KOPT-K1 (cell line): ENCODE measurements around the gene CSPG4.
"Not testable (repeated sequence)": the region's sequence is repeated elsewhere in the genome, so short reads cannot be mapped to it uniquely, and the experiment has no call there.

ENCODE experiments used
- H3K27ac ChIP-seq: fragments of 200-600 bp; sonication (generic); 2 replicates; pipeline ENCODE4 v1.5.1; 2016; ENCODE audit warnings: antibody characterized with exemption, mild to moderate bottlenecking, low read depth, low read length; ENCODE audit not compliant: poor library complexity, severe bottlenecking
- H3K36me3 ChIP-seq: fragments of 200-600 bp; sonication (generic); 2 replicates; pipeline ENCODE4 v1.5.1; 2017; ENCODE audit warnings: antibody characterized with exemption, mild to moderate bottlenecking, low read length, moderate library complexity; ENCODE audit not compliant: insufficient read depth
- H3K9me3 ChIP-seq: fragments of 200-600 bp; sonication (generic); 2 replicates; pipeline ENCODE4 v1.5.1; 2017; ENCODE audit warnings: antibody characterized with exemption, low read length, mild to moderate bottlenecking; ENCODE audit not compliant: insufficient read depth, poor library complexity, severe bottlenecking

CSPG4 gene

DNA sequence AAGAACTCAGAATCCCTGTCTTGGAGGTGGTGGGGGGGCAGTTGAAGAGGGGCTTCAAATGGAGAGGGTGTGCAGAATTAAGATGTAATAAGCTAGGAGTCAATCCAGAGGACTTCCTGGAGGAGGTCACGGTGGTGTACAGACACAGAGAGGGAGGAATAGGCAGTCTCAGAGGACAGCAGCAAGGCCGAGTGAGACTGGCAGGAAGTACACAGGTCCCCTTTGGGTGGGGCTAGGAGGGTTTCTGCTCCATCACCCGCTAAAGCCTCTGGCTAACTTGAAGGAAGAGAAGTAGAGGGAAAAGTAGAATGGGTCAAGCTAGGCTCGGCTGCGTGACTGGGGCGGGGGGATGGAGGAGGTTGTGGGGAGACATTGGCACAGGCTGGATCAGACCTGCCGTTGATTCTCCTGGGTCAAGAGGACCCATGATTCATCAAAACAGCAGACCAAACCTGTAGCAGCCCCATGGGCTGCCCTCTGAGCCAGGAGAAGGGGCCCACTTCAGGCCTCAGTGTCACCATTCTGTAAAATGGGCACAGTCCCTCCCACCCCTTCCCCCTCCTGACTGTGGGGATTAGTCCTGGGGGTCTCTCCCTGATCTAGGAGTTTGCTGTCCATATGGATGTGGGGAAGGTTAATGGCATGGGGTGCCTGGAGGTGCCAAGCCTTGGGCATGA is 16.9 kb downstream of the CSPG4 start:
- Histone ChIP-seq H3K9me3 (no peaks in the 10 kb centered on the region), H3K27ac (peak overlapping the region; percentile 47), H3K36me3 (no peaks in the 10 kb centered on the region)

DNA sequence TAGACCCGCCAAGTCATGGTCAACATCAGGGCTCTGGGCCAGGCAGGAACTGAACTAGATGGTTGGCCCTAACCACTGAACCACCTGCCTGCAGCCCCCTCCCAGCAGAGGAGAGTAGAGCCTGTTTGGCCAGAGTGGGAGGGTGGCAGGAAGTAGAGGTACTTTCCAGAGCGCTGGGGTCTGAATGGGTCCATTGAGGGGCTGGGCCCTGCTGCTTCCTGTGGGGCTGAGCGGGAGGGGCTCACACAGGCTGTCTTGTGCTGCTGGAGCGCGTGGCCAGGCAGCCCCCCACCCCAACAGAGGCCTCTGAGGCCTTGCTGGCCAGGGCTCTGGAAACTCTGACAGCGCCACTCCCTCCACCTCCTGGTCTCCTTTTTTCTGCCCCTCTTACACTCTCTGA is 17.4 kb downstream of the CSPG4 start:
- Histone ChIP-seq H3K9me3 (no peaks in the 10 kb centered on the region), H3K36me3 (no peaks in the 10 kb centered on the region), H3K27ac (peak overlapping the region; percentile 47)

DNA sequence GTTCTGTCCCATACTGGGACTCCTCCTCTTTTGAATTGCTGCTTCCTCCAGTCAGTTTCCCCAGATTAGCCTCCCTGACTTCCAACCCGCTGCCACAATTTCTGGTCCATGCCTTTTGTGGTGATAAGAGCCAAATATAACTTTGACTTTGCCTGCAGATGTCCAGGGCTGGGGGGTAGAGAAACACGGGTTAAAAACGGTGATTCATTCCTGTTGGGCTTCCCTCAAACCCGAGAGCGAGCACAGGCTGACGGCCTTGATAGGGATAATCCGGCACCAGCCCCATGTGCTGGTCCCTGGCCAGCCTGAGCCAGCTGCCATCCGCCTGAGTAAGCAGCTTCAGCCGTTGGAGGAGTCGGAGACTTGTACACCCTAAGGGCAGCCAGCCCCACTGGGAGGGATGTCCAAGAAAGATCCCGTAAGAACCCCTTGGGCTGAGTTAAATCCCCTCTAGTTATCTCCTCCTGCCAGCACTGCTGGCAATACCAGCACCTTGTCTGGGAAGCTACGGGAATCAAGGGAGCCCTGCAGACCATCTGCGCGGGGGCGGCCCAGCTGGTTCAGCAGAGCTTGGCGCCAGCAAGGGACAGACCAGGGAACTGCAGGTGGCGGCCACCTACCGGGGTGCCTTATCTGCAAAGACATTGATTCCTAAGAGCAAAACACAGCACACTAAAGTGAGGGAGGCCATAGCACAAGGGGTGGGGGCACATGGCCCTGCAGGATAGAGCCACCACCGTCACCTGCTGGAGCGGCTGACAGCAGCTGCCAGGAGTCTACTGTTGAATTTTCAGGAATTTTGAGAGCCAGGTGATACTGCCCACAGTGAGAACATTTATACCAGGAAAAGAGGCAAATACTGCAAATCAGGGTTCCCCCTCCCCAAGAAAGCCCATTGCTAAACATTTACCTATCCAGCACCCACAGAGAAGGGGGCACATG is 18.1 kb downstream of the CSPG4 start:
- Histone ChIP-seq H3K27ac (peak overlapping the region; percentile 47), H3K9me3 (no peaks in the 10 kb centered on the region), H3K36me3 (no peaks in the 10 kb centered on the region)

DNA sequence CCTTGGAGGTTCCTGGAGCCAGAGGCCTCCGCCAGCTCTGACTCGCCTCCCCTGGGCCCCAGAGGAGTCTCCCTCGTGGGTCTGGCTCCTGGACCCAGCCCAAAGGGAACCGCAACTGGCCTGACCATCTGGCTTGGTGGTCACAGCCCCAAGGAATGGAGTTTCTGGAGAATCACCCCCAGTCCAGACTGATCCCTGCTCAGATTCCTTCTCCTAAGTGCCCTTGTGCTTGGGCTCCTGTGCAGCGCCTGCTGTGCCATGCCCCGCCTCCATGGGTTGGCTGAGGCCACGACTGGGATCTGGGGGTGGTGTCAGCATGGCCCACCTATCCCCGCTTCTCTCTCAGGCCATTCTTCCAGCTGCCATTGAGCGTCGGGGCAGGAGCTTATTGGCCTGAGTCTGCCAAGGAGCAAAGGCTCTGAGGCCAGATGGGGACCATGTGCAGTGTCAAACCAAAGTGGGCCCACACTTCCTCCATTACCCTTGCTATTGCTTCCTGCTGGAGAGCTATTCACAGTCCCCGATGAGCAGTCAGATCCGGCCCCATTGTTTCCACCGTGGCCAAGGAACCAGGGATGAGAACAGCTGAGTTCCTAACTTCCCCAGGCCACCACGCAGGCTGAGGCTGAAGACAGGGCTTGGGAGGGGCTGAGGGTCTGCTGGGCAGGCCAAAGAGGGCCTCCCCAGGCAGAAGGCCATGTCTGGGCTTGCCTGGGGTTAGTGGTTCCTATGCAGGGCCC is 19.0 kb downstream of the CSPG4 start:
- H3K36me3 ChIP-seq, result no peaks in the 10 kb centered on the region
- no peak overlapping the region for H3K27ac ChIP-seq

DNA sequence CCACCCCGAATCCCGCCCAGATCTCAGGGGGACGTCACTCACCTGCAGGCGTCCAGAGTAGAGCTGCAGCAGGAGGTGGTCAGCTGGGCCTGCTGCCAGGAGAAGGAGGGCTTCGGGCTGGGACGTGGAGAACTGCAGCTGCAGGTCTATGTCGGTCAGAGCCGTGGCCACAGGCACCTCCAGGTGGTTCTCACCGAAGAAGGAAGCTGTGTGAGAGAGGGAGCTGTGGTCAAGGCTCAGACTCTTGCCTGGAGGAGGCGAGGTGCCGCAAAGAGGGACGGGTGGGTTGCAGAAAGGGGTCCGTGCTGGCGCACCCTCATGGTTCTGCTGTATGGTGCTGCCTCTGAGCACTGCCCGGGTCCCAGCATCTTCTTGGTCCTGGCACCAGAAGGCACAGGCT is 19.6 kb downstream of the CSPG4 start:
- not testable (repeated sequence) for H3K9me3 ChIP-seq, H3K36me3 ChIP-seq, H3K27ac ChIP-seq

More for the DNA sequence above, 19.0 kb downstream of the CSPG4 start:
- no peaks in the 10 kb centered on the region for H3K9me3 ChIP-seq

DNA sequence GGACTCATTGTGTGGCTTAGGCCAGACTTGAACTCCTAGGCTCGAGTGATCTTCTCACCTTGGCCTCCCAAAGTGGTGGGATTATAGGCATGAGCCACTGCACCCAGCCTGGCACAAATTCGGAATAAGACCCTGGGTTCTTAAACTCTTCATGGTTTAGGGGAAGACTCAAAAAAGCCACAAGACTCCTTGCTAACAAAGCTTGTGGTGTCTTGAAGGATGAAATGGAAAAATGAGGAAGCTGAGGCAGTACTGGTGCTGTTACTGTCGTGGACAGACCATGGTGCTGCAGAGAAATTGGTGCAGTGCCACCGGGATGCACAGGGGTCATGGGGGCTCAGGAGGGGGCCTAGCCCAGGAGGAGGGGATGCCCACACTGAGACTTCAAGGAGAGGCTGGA is 20.3 kb downstream of the CSPG4 start:
- H3K27ac ChIP-seq, H3K36me3 ChIP-seq, H3K9me3 ChIP-seq: not testable (repeated sequence)

DNA sequence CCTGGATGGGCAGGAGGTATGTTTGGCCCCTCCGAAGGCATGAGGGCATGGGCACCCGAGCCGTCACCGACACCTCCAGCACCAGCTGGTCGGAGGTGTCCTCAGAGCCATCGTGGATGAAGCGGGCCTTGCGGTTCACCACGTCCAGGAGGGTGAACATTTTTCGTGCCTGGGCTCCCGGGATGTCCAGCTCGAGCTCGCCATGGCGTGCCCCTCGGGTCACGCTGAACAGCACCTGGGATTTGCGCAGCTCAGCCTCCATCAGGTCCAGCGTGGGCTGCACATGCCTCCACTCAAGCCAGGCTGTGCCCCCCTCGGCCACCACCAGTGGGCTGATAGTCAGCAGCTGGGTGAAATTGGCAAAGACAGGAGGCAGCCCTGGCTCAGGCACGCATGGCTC is 23.2 kb downstream of the CSPG4 start:
- H3K36me3 ChIP-seq, H3K27ac ChIP-seq, H3K9me3 ChIP-seq: not testable (repeated sequence)

DNA sequence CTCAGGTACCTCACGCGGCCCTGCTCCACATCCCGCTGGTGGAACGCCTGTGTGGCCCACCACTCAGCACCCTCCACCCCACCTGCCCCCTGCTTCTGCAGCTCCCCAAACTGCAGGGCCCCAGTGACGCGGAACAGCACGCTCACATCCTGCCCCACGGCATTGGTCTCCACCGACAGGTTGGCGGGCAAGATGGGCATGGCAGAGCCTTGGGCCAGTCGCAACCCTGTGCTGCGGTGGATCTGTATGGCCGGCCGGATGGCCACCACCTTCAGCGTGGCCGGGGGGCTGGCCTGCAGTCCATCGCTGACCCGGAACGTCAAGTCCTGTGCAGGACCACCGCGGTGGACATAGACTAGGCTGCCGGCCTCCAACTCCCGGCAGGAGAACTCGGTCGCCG is 23.8 kb downstream of the CSPG4 start:
- Histone ChIP-seq H3K36me3 (no peaks in the 10 kb centered on the region), H3K27ac (no peak overlapping the region)

DNA sequence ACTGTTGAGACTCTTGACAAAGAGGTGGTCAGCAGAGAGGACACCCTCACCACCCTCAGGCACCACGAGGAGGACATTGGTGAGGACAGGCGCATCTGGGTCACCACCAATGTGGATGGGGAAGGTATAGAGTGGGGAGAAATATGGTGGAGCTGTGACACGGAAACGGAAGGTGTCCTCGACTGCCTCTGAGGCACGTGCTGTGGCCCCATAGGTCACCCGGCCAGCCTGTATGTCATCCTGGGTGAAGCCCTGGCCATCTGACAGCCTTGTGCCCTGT is 24.4 kb downstream of the CSPG4 start:
- Histone ChIP-seq H3K9me3 (no peaks in the 10 kb centered on the region), H3K36me3 (no peaks in the 10 kb centered on the region), H3K27ac (no peak overlapping the region)

More for the DNA sequence above, 23.8 kb downstream of the CSPG4 start:
- H3K9me3 ChIP-seq, result no peaks in the 10 kb centered on the region

DNA sequence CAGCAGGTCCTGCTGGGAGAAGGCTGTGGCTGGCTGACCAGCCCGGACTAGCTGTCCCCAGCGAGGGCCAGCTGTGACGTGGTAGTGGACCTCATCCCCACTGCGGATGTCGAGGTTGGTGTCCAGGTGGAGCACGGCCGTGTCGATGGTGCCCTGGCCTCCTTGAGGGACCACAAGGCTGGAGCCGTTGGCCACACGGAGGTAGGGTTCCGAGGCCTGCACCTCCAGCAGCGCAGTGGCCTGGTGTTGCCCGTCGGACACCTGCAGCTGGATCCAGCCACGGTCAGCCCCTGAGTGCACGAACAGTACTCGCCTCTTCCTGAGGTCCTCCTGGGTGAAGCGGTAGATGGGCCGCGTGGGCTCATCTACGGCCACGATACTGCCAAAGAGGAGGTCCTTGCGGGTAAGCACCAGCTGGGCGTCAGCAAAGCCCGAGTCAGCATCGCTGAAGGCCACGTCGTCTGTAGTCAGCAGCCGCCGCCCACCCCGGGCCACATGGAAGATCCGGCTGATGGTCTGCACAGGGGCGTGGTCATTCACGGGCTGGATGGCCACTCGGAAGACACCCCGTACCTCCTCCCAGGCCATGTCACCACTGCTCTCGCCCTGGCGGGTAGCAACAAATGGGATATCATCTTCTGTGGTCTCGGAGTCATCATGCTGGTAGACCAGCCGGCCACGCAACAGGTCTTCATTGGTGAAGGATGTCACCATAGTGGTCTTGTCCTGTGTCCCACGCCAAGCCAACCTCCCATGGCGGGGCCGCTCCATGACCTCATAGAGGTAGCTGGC is 25.0 kb downstream of the CSPG4 start:
- Histone ChIP-seq H3K27ac (no peak overlapping the region), H3K9me3 (no peaks in the 10 kb centered on the region), H3K36me3 (no peaks in the 10 kb centered on the region)

DNA sequence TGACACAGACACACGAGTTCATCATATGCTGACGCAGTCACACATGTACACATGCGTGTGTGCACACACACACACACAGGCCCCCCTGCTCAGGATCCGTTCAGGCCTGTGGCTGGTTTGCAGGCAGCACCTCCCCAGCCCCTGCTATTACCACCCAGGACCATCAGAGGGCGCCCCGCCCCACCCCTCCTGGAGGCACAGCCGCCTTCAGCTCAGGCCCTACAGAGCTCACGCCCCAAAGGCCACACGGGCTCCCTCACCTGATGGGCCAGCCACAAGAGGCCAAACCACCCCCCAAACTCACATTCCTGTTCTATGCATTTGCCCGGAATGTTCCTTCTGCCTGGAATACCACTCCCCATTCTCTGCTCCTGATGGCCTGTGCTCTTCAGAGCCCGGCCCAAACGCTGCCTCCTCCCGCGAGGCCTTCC is 26.4 kb downstream of the CSPG4 start:
- H3K9me3 ChIP-seq, H3K27ac ChIP-seq, H3K36me3 ChIP-seq: not testable (repeated sequence)

DNA sequence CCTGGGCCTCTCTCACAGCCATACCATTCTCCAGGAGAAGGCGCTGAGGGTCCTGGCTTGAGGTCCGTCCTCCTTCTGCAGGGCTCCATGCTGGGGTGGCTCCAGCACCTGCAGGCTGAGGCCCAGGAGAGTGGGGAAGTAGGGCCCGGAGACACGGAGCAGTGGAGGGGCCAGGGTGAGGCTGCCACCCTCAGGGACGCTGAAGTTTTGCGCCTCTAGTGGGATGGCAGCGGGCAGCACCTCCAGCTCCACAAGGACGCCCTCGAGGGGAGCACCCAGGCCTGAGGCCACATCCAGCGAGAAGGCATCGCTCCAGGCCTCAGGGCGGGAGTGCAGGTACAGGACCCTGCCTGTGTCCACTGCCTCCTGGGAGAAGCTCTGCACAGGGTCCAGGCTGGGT is 27.5 kb downstream of the CSPG4 start:
- no peaks in the 10 kb centered on the region for H3K36me3 ChIP-seq
- H3K9me3 ChIP-seq, result no peaks in the 10 kb centered on the region
- H3K27ac ChIP-seq, result no peak overlapping the region

DNA sequence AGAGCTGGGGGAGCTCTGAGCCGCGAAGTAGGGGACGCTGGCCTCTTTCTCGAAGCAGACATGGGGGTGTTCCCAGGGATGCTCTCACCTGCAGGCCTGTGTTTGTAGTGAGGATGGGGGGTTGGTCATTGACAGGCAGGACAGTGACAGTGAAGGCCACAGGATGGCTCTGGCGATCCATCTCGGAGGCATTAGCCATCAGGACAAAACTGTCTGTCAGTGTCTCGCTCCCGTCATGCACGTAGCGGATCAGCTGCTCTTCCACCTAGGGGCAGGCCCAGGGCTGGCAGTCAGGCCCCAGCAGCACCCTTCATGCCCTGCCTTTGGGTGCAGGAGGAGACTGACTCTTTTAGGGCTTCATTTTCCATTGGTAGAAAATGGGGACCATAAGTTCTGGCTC is 28.0 kb downstream of the CSPG4 start:
- H3K36me3 ChIP-seq, result no peaks in the 10 kb centered on the region
- H3K27ac ChIP-seq, result no peak overlapping the region
- H3K9me3 ChIP-seq, result no peaks in the 10 kb centered on the region

DNA sequence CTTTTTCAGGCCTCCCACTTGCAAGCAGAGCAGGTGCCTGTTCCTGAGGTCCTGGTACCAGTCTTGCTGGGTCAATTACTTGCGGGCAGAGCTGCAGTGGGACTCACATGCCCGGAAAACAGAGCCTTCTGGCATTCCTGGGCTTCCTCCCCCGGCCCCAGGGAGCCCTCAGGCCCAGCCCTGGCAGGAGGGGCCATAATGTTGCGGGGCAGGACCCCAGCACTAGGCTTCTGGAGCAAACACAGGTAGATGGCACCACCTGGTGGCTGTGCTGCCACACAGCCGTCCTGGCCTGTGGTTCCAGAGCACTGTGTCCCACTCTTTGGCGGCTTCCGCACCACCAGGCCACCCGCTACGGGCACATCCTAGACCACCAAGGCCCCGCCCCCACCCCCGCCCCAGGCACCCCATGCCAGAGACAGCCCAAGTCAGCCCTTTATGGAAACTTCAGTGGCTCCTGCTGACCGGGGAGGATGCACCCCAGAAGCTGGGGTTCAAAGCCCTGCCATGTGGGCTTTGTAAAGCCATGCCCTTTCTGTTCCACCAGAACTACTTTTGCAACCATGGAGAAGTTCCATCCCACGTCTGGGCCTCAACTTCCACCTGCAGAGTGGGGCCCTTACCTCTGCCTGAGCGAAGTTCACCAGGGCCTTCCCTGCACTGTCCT is 28.9 kb downstream of the CSPG4 start:
- H3K9me3 ChIP-seq, H3K36me3 ChIP-seq, H3K27ac ChIP-seq: not testable (repeated sequence)
